Lung (tissue), 12 donors: ENCODE results near the gene SEC61A1. TPM values are rescaled to one million over a fixed set of nuclear protein-coding genes. Genes with fewer than 3 reads are reported as not detected.

Experiments
- ATAC-seq: fragments of 200-7000 bp; cut with Tn5 transposase; one replicate; pipeline ENCODE4 v1.9.1; 2020; ENCODE audit warnings: moderate number of reproducible peaks; ENCODE audit not compliant: insufficient read depth, low FRiP score
- DNase-seq, 3 donors: peaks; one replicate each; pipeline ENCODE4 v3.0.0-alpha.2; 2013 to 2017
- H3K27ac ChIP-seq, 2 donors: one replicate each; pipeline ENCODE4 v1.5.1; 2013; ENCODE audit warnings: mild to moderate bottlenecking in 2 of 2, moderate library complexity in 2 of 2, control low read depth in 1 of 2, inconsistent platforms in 1 of 2, low read depth in 1 of 2, low read length in 1 of 2
- H3K27me3 ChIP-seq, 3 donors: one replicate each; pipeline ENCODE4 v1.5.1; 2013; ENCODE audit warnings: low read length in 2 of 3; ENCODE audit not compliant: control insufficient read depth in 3 of 3, insufficient read depth in 3 of 3
- H3K36me3 ChIP-seq, 4 donors: one replicate each; pipeline ENCODE4 v1.5.1; 2013; ENCODE audit warnings: low read length in 4 of 4, mild to moderate bottlenecking in 1 of 4, moderate library complexity in 1 of 4; ENCODE audit not compliant: control insufficient read depth in 4 of 4, insufficient read depth in 4 of 4
- H3K4me1 ChIP-seq, 5 donors: one replicate each; pipeline ENCODE4 v1.5.1; 2013; ENCODE audit warnings: low read length in 5 of 5, mild to moderate bottlenecking in 2 of 5, moderate library complexity in 1 of 5; ENCODE audit not compliant: control insufficient read depth in 5 of 5, insufficient read depth in 5 of 5
- H3K4me3 ChIP-seq: one replicate; pipeline ENCODE4 v1.5.1; 2013; ENCODE audit warnings: mild to moderate bottlenecking, control low read depth, moderate library complexity
- H3K9ac ChIP-seq, 2 donors: one replicate each; pipeline ENCODE4 v1.5.1; 2013; ENCODE audit warnings: low read length in 2 of 2, control low read depth in 1 of 2; ENCODE audit not compliant: insufficient read depth in 1 of 2
- H3K9me3 ChIP-seq, 4 donors: one replicate each; pipeline ENCODE4 v1.5.1; 2013; ENCODE audit warnings: low read length in 3 of 4, mild to moderate bottlenecking in 1 of 4, moderate library complexity in 1 of 4; ENCODE audit not compliant: control insufficient read depth in 4 of 4, insufficient read depth in 3 of 4
- CTCF ChIP-seq: IDR thresholded peaks from 2 replicates; pipeline ENCODE4 v1.5.1; 2012; ENCODE audit warnings: mild to moderate bottlenecking; ENCODE audit errors: control extremely low read depth, extremely low read depth
- WGBS, 2 donors: extraction: QIAGEN DNeasy Blood & Tissue Kit; methylation state at CpG; one replicate each; pipeline ENCODE4 v1.1.7; 2013; 5-methylcytosine and 5-hydroxymethylcytosine counted together
- polyA plus RNA-seq, 2 donors: library from polyadenylated mRNA; stranded (reverse); fragments of 200-250 nt; gene quantifications; one replicate each; pipeline ENCODE4 v1.2.1, GENCODE V29; 2013
- total RNA-seq, 2 donors: library from RNA; depleted of rRNA in 1 of 2; stranded (reverse); fragments of >200 nt in 1 of 2; gene quantifications; one replicate each; pipeline ENCODE4 v1.2.1, GENCODE V29; 2014 to 2021
- donor health status: control.
- donor health status: control.
- donor health status: Bipolar disorder and iron deficiency.
- donor health status: healthy.
- donor health status: DM: yes; HTN: yes; CAD: no.

The SEC61A1 gene
- total and polyA plus RNA-seq, 4 donors, result 137 to 270 (median 173) TPM

DNA sequence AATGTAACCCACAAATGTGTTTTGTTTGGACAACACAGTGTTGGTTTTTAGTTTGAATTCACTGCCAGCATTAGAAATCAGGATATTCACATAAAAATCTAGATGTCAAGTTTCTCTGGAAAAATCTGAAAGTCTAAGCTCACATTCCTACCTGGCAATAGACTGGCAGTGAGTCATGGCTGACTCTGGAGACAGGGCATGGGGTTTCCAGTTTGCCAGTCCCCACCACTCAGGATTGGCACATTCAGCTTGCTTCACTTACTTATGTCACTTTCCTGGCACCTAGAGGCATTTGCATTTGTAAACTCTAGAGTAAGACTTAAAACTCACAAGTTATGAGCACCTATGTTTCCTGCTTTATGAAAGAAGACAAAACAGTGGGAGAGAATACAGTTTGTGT, 19.1 kb upstream of the SEC61A1 start:
- no peak overlapping the region for H3K27ac ChIP-seq
- H3K27me3 ChIP-seq, result peaks cover 0 to 7% (median 0%) of the 10 kb centered on the region in 3 donors
- H3K4me1 ChIP-seq, result peaks cover 0 to 1% (median 0%) of the 10 kb centered on the region in 5 donors
- H3K9me3 ChIP-seq, result no peaks in the 10 kb centered on the region
- H3K36me3 ChIP-seq, result no peaks in the 10 kb centered on the region
- H3K4me3 ChIP-seq, result no peak overlapping the region
- no peak for TF ChIP-seq CTCF
- ATAC-seq, result no peak
- H3K9ac ChIP-seq, result no peak overlapping the region
- no peak for DNase-seq

DNA sequence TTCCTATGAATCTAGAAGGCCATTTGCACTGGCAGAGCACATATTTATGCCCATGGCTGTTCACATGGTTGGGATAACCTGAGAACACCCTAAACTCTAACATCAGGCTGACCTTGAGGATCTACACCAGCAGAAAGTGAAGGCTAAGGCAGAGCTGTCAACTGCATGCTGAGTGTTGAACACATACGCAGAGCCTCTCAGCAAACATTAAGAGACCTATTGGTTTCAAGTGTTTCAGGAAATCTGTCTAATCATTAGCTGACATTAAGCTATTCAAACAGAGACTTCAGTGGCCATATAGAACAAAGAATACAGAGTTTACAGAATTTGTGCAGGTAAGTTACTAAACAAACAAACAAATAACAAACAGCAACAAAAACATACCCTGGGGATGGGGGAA, 16.1 kb upstream of the SEC61A1 start:
- no peak for ATAC-seq
- DNase-seq, result no peak
- Histone ChIP-seq H3K36me3 (no peaks in the 10 kb centered on the region), H3K4me3 (no peak overlapping the region), H3K9ac (no peak overlapping the region), H3K27ac (no peak overlapping the region), H3K27me3 (peaks cover 0 to 7% (median 0%) of the 10 kb centered on the region in 3 donors), H3K4me1 (peaks cover 0 to 7% (median 3%) of the 10 kb centered on the region in 5 donors), H3K9me3 (no peaks in the 10 kb centered on the region)
- WGBS, 2 donors, result 73 to 91% methylated on average over 1 of the region's 1 CpG
- no peak for TF ChIP-seq CTCF

DNA sequence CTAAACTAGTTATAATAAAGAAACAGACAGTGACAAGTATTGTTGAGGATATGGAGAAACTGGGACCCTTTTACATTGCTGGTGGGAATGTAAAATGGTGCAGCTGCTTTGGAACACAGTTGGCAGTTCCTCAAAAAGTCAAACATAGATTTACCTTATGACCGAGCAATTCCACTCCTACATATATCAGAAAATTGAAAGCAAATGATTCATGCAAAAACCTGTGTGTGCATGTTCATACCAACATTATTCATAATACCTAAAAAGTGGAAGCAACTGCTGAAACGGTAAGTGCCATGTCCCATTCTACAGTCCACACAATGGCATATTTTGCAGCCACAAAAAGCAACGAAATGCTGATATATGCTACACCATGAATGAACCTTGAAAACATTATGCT, 12.2 kb upstream of the SEC61A1 start:
- Histone ChIP-seq H3K27ac (no peak overlapping the region), H3K36me3 (no peaks in the 10 kb centered on the region), H3K4me1 (peaks cover 0 to 12% (median 3%) of the 10 kb centered on the region in 5 donors), H3K27me3 (no peaks in the 10 kb centered on the region), H3K9ac (no peak overlapping the region), H3K4me3 (no peak overlapping the region), H3K9me3 (no peaks in the 10 kb centered on the region)
- no peak for TF ChIP-seq CTCF
- no peak for DNase-seq
- 87 to 95% methylated on average over 3 of the region's 3 CpGs for WGBS, 2 donors
- no peak for ATAC-seq

GRCh38 chr3:128040660-128041059, 11.6 kb upstream of the SEC61A1 start:
- TF ChIP-seq CTCF, result no peak
- ATAC-seq, result no peak
- Histone ChIP-seq H3K4me1 (peaks cover 0 to 12% (median 3%) of the 10 kb centered on the region in 5 donors), H3K27me3 (no peaks in the 10 kb centered on the region), H3K9me3 (no peaks in the 10 kb centered on the region), H3K36me3 (no peaks in the 10 kb centered on the region), H3K9ac (no peak overlapping the region), H3K4me3 (no peak overlapping the region), H3K27ac (no peak overlapping the region)
- WGBS, 2 donors, result 0 to 74% methylated on average over 1 of the region's 1 CpG
- no peak for DNase-seq
